Natural killer cell (primary cell): Measurements from ENCODE around the gene SAMD13. TPM values are rescaled to one million over a fixed set of nuclear protein-coding genes. Genes with fewer than 3 reads are reported as not detected.
A peak's percentile ranks its signal among the peaks of the same experiment; 100 is the strongest.

Experiments used
- ATAC-seq, 3 donors: fragments of 150-1000 bp in 2 of 3; fragments of 200-7000 bp in 1 of 3; cut with Tn5 transposase; 1 replicate in 1 of 3; 2 replicates in 2 of 3; pipeline ENCODE4 v1.10.0; 2021; ENCODE audit warnings: mild to moderate bottlenecking in 2 of 3, moderate library complexity in 2 of 3
- DNase-seq, 2 donors: peaks; one replicate each; pipeline versions ENCODE4 v3.0.0 to v3.0.0-alpha.2; 2013 to 2021; ENCODE audit warnings: mixed read lengths in 1 of 2
- H3K27ac ChIP-seq: one replicate; pipeline ENCODE4 v1.5.1; 2013; ENCODE audit warnings: mild to moderate bottlenecking, low read length
- H3K27me3 ChIP-seq: one replicate; pipeline ENCODE4 v1.6.1; 2013; ENCODE audit warnings: low read length; ENCODE audit not compliant: control insufficient read depth, insufficient read depth
- H3K36me3 ChIP-seq: one replicate; pipeline ENCODE4 v1.6.1; 2013; ENCODE audit warnings: low read length; ENCODE audit not compliant: control insufficient read depth, insufficient read depth
- H3K4me1 ChIP-seq: one replicate; pipeline ENCODE4 v1.6.1; 2013; ENCODE audit warnings: low read length; ENCODE audit not compliant: control insufficient read depth, insufficient read depth
- H3K4me3 ChIP-seq: one replicate; pipeline ENCODE4 v1.5.1; 2013; ENCODE audit warnings: low read length
- H3K9me3 ChIP-seq: one replicate; pipeline ENCODE4 v1.6.1; 2013; ENCODE audit warnings: low read length; ENCODE audit not compliant: control insufficient read depth, insufficient read depth
- H3K27ac Mint-ChIP-seq, 2 donors: one replicate each; pipeline ENCODE4 v1.8.0; 2022; ENCODE audit warnings: mild to moderate bottlenecking in 2 of 2, mixed read lengths in 2 of 2, moderate library complexity in 1 of 2
- H3K27me3 Mint-ChIP-seq, 2 donors: one replicate each; pipeline ENCODE4 v1.8.0; 2022; ENCODE audit warnings: low read depth in 2 of 2, mixed read lengths in 2 of 2
- H3K36me3 Mint-ChIP-seq: one replicate; pipeline ENCODE4 v1.8.0; 2022; ENCODE audit warnings: mixed read lengths
- H3K4me1 Mint-ChIP-seq, 2 donors: one replicate each; pipeline ENCODE4 v1.8.0; 2022; ENCODE audit warnings: mixed read lengths in 2 of 2
- H3K4me3 Mint-ChIP-seq: one replicate; pipeline ENCODE4 v1.8.0; 2022; ENCODE audit warnings: mild to moderate bottlenecking, moderate library complexity, mixed read lengths
- H3K9me3 Mint-ChIP-seq, 2 donors: one replicate each; pipeline ENCODE4 v1.8.0; 2022; ENCODE audit warnings: mixed read lengths in 2 of 2
- CTCF ChIP-seq: fragments of 200-600 bp; IDR thresholded peaks from one replicate; pipeline ENCODE4 v1.8.0; 2022; ENCODE audit warnings: antibody characterized with exemption
- whole genome bisulfite sequencing: methylation state at CpG from one replicate; pipeline ENCODE4 v1.1.7; 2013; ENCODE audit warnings: missing lambda C conversion rate; ENCODE audit not compliant: insufficient coverage; 5-methylcytosine and 5-hydroxymethylcytosine counted together
- intact Hi-C: fragments of 100-400 bp; cut with micrococcal nuclease; formaldehyde crosslinking; loops from one replicate; pipeline ENCODE4 v1.14.2; 2022
- total RNA-seq, 4 donors: library from RNA; stranded (reverse); fragments of 120-200 nt in 1 of 4; gene quantifications; one replicate each; pipeline versions ENCODE4 v1.2.3 to v1.2.4, GENCODE V29; 2013 to 2022

The SAMD13 gene
- total RNA-seq, 3 donors from 2014 or later (not counting 1 experiment from before 2014, with no cell fraction given) = 0.40 TPM; not detected in 2

- Mint-ChIP-seq H3K4me3 (peak overlapping the region; percentile 50), H3K36me3 (no peaks in the 10 kb centered on the region), H3K9me3 (no peaks in the 10 kb centered on the region), H3K27me3 (no peaks in the 10 kb centered on the region), H3K4me1 (peaks cover 13 to 17% of the 10 kb centered on the region in 2 donors), H3K27ac (peak overlapping the region; percentile 77 to 89)
- H3K4me1 ChIP-seq = peaks cover 13% of the 10 kb centered on the region
- no peak overlapping the region for H3K4me3 ChIP-seq
- H3K27ac ChIP-seq = peak overlapping the region; percentile 64
- ATAC-seq (peak; percentile 70 to 81 (median 74)), DNase-seq (peak in 1 of 2 donors; percentile 28)
- H3K9me3 ChIP-seq = no peaks in the 10 kb centered on the region
- WGBS = 39% methylated on average over 6 of the region's 6 CpGs
- intact Hi-C loops = no loop called here
- TF ChIP-seq CTCF = no peak
- H3K36me3 ChIP-seq = no peaks in the 10 kb centered on the region
- H3K27me3 ChIP-seq = no peaks in the 10 kb centered on the region
Measured at GRCh38 chr1:84271441-84272151, 29.9 kb upstream of the SAMD13 start.

- H3K4me3 ChIP-seq = no peak overlapping the region
- peaks cover 13% of the 10 kb centered on the region for H3K4me1 ChIP-seq
- no peak overlapping the region for H3K27ac Mint-ChIP-seq
- TF ChIP-seq CTCF = no peak
- H3K9me3 ChIP-seq = no peaks in the 10 kb centered on the region
- H3K27me3 Mint-ChIP-seq = no peaks in the 10 kb centered on the region
- no peaks in the 10 kb centered on the region for H3K36me3 Mint-ChIP-seq
- H3K27me3 ChIP-seq = no peaks in the 10 kb centered on the region
- H3K27ac ChIP-seq = no peak overlapping the region
- no peak for ATAC-seq
- H3K4me1 Mint-ChIP-seq = peaks cover 13 to 17% of the 10 kb centered on the region in 2 donors
- H3K4me3 Mint-ChIP-seq = no peak overlapping the region
- no peaks in the 10 kb centered on the region for H3K36me3 ChIP-seq
- no peak for DNase-seq
- no peaks in the 10 kb centered on the region for H3K9me3 Mint-ChIP-seq
- WGBS = 86% methylated on average over 1 of the region's 1 CpG
- intact Hi-C loops = no loop called here
Measured at GRCh38 chr1:84272401-84272800, 29.1 kb upstream of the SAMD13 start.

GRCh38 chr1:84277343-84278059, 24.0 kb upstream of the SAMD13 start:
- no peak for TF ChIP-seq CTCF
- intact Hi-C loops = no loop called here
- no peak for DNase-seq
- ATAC-seq = no peak
- Histone ChIP-seq H3K27ac (no peak overlapping the region), H3K4me3 (no peak overlapping the region), H3K36me3 (no peaks in the 10 kb centered on the region), H3K4me1 (no peaks in the 10 kb centered on the region), H3K9me3 (no peaks in the 10 kb centered on the region), H3K27me3 (no peaks in the 10 kb centered on the region)
- Mint-ChIP-seq H3K4me3 (no peak overlapping the region), H3K36me3 (no peaks in the 10 kb centered on the region), H3K4me1 (peaks cover 0 to 4% of the 10 kb centered on the region in 2 donors), H3K27me3 (peaks cover 3 to 10% of the 10 kb centered on the region in 2 donors), H3K27ac (no peak overlapping the region), H3K9me3 (no peaks in the 10 kb centered on the region)
- WGBS = no CpG with 5 or more reads among the region's 1 CpG
